Ovary (tissue), 3 donors: ENCODE data around the gene CTDP1.

Experiments used
- CTCF ChIP-seq, 3 donors: fragments of 450-650 bp in 2 of 3; fragments of 200-600 bp in 1 of 3; IDR thresholded peaks; one replicate each; pipeline versions ENCODE4 v1.5.1 to v1.8.0; 2016 to 2022; ENCODE audit warnings: antibody characterized with exemption in 3 of 3, mild to moderate bottlenecking in 1 of 3
- EP300 ChIP-seq: sonication (generic); formaldehyde crosslinking; IDR thresholded peaks from one replicate; pipeline ENCODE4 v1.6.1; 2017; ENCODE audit warnings: antibody characterized with exemption
- POLR2A ChIP-seq: fragments of 450-650 bp; IDR thresholded peaks from one replicate; pipeline ENCODE4 v1.6.1; 2017; ENCODE audit warnings: antibody characterized with exemption, mild to moderate bottlenecking, moderate library complexity
- donor health status: DM: no; HTN: no; CAD: no.

- TF ChIP-seq CTCF (IDR thresholded peaks at IDR 0.05): no peak
- no peak for TF ChIP-seq POLR2A
- no peak for TF ChIP-seq EP300
Measured at GRCh38 chr18:79772865-79773696, 93.5 kb downstream of the CTDP1 start.
